ENCODE results near the gene CCDC13.

- TF ChIP-seq CTCF (IDR thresholded peaks at IDR 0.05): no peak
- TF ChIP-seq POLR2AphosphoS5 (IDR thresholded peaks at IDR 0.05): no peak
Observed at GRCh38 chr3:42801784-42802183, 28.7 kb upstream of the CCDC13 start.
